GM12801 (cell line): ENCODE data around the gene GNAT1.

Experiments
- CTCF ChIP-seq: IDR thresholded peaks from one replicate; pipeline ENCODE4 v1.5.1; 2011; ENCODE audit warnings: control low read depth; ENCODE audit not compliant: insufficient read length; ENCODE audit errors: extremely low read depth

Gene GNAT1

DNA sequence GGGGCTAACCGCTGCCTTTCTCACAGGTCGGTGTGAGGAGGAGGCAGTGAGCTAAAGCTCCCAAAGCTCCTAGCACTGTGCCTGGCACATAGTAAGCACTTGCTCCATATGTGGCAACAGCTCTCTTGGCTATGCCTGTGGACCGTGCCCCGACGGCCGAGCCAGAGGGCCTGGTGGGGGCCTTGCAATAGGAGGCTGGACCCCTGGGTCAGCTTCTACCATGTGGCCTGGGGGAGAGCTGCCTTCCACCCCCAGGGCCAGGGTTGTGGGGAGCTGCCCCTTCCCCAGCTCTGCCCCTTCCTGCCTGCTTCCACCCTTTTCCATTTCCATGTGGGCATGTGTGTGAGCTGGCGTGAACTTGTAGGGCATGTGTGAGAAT is 16.9 kb upstream of the GNAT1 start:
- no peak for TF ChIP-seq CTCF

- no peak for TF ChIP-seq CTCF
Observed at GRCh38 chr3:50174947-50175524, 16.4 kb upstream of the GNAT1 start.

- TF ChIP-seq CTCF: no peak
Observed at GRCh38 chr3:50177346-50177745, 14.1 kb upstream of the GNAT1 start.

GRCh38 chr3:50179710-50180109 is 11.7 kb upstream of the GNAT1 start:
- TF ChIP-seq CTCF: no peak

DNA sequence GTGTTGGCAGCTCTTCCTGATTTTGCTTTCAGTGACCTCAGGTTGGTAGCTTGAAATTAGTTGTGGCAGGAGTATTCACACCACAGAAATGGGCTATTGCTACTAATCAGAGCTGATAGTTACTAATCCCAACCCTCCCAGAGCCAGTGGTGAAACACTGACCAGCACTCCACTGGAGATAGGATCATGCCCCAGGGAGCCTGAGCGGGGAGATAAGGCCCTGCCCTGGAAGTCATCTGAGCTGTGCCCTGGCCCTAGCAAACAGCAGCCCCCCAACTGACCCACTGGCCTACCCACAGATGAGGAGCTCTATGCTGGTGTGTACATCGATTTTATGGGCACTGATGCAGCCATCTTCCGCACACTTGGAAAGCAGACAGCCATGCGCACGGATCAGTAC is 9.4 kb upstream of the GNAT1 start:
- TF ChIP-seq CTCF: no peak

- TF ChIP-seq CTCF: no peak
Observed at GRCh38 chr3:50182533-50183099, 8.8 kb upstream of the GNAT1 start.

DNA sequence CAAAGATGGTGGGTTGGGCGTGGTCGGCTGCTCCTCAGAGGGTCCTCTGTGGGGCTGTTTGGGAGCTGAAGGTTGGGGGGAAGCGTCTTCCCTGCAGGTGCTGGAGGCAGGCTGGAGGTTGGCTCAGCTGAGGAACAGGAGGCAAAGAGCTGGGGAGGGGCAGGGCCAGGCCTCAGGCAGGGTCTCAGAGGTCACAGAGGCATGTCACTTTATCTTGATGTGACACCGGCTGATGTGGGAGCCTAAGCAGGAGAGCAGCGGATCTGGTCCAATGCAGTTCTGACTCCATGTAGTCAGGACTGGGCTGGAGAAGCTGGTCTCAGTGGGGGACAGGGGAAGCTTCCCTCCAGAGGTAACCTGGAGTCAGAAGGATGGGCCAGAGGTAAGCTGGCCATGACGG is 7.7 kb upstream of the GNAT1 start:
- TF ChIP-seq CTCF: no peak
